NCI-H2107 (cell line): ENCODE results near the gene MIB1.

Source experiments
- DNase-seq: peaks from one replicate; lab custom pipeline; 2025; lab: John Stamatoyannopoulos, UW

The MIB1 gene

DNA sequence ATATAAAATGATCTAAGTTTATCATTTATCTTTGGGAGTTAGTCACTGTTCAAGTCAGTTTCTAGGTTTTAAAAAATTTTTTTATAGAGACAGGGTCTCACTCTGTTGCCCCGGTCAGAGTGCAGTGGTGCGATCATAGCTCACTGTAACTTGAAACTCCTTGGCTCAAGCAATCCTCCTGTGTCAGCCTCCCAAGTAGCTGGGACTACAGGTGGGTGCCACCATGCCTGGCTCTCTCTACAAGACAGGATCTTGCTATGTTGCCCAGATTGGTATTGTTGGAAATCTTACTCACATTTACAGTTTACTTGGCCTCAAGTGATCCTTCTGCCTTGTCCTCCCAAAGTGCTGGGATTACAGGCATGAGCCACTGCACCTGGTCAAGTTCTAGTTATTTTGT is 74.5 kb downstream of the MIB1 start:
- no peak for DNase-seq

DNA sequence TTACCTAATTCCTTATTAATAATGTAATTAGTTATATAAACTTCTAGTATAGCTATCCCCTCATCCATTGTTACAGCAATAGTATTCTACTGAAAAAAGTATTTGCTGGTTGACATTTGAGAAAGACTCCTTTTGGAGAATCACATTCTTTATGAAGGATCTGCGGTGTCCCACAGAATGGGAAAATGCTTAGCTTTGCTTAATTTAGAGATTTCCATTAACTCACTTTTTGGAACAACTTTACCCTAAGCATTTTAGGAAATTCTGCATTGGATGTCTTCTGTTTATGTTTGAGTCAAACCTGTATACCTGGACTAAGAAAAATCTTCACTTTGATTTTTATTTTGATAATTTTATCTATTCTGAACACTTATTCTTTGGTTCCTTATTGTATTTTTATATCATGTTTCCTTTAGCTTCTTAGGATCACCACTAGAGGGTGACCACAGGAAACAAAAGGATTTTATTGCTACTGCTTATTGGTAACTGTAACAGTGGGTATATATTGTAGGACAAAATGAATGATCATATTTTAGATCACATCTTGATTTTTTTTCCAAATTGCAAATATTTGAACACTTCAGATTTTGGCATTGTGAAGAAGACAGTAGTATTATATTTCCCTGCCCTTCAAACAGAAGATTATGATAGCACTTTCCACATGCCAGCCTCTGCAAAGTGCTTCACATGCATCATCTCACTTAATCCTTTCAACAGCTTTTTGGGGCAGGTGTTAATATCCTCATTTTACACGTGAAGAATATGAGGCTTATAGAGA is 79.6 kb downstream of the MIB1 start:
- DNase-seq = no peak

DNA sequence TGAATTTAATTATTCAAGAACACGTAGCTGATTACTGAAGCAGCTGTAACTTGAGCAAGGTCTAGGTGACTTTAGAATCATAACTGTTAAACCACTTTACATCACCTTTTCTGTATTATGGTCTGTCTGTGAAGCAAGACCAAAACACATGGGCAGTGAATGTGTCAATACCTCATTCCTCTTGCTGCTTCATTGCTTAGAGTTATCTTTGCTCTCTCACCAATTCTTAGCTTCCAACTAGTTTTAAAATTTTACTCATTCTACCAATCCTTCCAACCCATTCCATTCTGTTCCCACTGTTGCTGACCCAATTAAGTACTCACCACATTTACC is 80.2 kb downstream of the MIB1 start:
- DNase-seq = no peak

DNA sequence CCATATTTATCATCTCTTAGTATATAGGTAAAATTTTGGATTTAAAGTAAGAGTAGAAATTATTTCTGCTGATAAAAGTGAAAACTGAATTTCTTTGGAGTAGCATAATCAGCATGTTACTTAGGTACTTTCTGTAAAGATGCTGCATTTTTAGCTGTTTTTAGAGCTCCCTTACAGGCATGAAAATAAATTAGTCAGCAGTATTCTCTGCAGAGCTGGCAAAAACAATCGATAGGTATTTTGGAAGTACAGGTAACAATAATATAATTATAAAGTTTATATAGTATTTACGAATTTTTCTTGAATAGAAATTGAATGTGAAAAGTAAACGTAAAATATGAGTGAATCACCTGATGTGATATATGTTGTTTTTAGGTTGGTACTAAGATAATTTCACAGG is 83.3 kb downstream of the MIB1 start:
- DNase-seq = no peak

DNA sequence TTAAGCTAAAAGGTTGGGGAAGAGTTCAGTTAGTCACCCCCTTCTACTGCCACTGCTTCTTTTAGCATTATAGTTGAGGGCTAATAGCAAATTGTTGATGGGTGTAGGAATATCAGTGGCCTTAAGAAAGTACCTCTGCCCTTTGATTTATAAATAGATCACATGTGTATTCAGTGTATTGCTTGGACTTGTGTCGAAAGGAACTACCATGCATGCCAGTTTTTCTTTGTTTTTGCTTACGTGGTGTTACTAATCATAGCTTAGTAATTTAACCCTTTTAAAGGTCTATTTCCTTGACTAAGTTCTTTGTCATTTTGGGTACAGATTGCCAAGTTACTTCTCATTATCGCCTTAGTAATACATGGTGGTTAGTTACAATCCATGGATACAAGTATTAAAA is 85.6 kb downstream of the MIB1 start:
- DNase-seq = no peak

DNA sequence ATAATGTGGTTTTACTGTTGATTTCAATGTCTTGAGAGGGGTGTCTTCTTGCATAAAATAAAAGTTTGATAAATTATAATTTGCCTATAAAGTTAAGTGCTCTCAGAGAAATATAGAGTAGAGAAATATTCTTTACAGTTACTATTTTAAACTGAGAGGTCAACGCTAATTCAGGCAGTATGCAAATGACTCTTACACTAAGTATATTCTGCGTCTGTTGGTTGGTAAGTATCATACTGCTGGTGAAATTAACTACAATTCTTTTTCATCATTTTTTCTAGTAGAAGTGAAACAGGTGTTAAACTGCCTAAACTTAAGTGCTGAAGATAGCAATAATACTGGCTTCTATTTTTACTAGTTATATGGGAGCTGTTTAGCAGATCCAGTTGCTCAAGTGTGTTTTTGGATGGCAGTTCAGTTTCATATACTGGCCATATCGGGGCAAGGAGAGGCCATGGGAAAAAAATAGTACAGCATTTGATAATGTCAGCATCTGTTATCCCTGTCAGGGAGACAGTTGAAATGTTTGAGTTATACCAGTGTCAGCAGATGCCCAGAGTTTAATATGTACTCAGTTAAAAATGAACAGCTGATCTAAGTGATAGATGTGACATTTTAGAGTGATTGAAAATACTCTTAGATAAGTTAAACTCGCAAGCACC is 86.2 kb downstream of the MIB1 start:
- DNase-seq = no peak

DNA sequence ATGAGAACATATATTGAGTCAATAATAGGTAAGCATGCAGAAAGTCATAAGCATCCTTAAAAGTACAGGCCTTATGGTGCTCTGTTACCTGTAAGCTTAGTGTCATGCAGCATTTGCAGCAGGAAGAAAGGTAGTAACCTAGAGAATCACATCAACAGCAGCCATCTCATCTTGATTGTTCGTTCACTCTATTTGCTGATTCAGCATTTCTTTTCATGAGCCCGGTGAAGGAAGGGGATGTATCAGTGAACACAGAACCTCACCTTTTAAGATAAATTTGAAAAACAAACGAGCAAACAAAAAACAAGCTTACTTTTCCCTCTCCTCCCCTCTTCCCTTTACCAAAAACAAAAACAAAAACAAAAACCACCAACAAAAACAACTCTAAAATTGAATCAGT is 89.9 kb downstream of the MIB1 start:
- no peak for DNase-seq

DNA sequence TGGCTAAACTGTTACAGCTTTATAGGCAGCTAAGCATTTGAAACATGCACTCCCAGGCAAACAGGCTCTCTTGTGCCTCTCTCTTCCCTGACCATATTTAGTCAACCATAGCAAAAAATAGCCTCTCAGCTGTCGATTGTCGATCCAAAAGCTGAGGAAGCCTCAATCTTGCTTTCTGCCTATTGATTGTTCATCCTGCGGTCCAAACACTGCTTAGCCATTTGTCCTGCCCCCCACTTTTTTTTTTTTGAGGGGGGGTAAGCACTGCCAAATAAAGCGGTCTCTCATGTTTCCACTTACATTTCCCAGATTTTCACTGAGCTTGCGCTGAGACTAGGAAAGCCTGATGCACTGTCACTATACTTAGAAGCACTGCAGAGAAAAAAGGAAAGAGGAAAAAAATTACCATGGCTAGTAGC is 90.8 kb downstream of the MIB1 start:
- DNase-seq = no peak

DNA sequence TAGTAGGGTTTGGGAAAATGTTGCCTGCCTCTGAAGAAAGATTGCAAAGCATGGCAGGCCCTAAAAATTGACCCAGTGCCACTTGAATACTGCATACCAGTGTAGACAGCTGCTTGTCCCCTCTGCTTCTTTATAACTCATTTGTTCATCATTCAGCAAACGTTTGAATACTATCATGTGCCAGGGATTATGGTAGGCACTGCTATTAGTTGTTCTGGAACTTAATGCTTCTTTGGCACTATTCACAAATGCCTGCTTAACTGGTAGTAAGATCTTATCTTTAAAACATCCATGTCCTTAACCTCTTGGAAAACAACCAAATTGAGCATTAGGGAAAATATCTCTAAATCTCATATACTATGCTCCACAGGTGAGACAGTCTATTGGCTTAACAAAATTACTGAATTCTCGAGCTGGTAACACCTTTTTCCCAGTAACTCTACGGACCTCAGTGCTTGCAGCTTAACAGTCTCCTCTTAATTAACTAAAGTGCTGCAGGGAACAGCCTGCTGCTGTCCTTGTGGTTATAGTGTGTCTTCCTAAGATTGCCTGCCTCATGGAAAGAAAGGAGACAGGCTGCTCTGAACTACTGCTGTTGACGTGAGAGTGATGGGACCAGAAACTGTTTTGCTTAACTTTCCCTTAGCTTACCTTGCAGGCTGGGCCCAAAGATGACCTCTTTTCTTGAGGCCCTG is 93.2 kb downstream of the MIB1 start:
- no peak for DNase-seq

DNA sequence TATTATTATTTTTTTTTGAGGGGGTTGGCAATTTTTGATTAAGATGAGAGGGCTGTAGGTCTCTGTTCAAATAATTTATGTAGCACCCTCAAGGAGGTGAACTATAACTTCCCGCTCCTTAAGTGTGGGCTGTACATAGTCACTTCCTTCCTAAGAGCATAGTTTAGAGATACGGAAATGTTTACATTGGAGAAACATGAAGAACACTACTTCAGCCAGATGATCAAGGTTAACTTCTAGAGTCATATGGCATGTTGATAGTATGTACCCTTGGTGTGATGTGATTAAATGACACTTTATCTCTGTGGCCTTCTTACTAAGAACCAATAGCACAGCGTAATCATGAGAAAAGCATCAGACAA is 93.7 kb downstream of the MIB1 start:
- DNase-seq = no peak

DNA sequence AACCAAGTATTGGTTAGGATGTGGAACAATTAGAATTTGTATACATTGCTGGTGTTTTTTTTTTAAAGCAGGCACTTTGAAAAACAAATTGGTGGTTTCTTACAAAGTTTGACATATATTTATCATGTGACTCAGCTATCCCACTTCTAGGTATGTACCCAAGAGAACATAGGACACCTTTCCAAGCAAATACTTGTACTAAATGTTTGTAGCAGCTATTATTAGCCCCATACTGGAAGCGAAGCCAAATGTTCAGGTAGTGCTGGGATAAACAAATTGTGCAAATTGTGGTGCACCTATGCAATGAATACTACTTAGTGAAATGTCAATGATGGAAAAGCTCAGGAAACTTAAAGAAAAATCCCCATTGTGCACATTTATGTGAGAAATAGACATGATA is 101.0 kb downstream of the MIB1 start:
- DNase-seq = no peak

DNA sequence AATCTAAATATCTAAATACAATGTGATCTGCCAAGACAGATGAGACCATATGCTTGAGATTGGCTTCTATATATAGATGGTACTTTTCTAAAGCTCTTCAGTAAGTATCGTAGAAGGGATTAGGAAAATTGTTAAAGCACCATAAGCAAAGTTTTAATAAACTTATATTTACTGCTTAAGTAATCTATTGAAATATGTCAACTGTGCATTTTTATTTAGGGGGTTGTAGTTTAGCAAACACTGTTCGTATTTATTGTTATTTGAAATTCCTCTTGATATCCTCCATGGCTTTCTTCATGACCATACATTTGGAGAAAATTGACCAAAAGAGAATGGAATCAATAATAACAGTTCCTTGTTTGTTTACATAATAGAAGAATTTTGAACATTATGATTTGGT is 102.7 kb downstream of the MIB1 start:
- no peak for DNase-seq

DNA sequence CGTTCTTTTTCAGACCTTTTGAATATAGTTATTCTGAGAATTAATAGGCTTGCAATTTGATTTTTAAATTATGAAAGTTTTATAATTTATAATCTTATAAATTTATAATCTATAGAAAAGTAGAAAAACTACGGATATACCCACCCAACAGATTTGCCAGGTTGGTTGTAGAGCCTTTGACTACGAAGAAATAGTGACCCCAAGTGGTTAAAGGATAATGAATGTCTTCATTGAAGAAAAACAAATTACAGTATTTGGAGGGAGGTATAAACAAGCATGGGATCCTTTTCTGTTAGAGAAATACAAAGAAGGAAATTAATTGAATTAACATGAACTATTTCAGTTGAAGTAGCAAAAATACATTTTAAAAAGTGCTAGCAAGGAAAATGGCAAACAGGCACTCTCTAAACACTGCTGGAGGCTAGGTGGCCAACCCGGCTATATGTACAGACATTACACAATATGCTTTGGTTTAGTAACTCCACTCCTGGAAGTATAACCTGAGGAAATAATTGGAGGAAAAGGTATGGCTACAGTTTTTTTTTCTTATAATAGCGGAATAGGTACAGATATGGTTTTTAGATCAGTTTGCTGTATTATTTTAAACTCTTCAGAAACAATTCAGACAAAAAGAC is 110.9 kb downstream of the MIB1 start:
- no peak for DNase-seq

DNA sequence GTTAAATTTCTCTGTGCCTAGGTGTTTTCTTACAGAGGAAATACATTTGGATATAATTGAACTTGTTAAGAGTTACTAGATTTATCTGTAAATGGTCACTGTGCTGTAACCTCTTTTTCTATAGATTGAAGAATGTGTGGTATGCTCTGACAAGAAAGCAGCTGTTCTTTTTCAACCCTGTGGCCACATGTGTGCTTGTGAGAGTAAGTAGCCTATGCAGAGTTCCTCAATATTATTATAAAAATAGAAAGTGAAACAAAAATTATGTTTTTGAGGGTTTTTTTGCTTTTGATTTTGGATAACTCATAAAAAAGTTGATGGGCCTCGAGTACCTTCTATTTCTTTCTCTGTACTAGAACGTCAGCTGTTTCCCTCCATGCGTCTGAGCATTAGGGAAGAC is 112.4 kb downstream of the MIB1 start:
- no peak for DNase-seq

DNA sequence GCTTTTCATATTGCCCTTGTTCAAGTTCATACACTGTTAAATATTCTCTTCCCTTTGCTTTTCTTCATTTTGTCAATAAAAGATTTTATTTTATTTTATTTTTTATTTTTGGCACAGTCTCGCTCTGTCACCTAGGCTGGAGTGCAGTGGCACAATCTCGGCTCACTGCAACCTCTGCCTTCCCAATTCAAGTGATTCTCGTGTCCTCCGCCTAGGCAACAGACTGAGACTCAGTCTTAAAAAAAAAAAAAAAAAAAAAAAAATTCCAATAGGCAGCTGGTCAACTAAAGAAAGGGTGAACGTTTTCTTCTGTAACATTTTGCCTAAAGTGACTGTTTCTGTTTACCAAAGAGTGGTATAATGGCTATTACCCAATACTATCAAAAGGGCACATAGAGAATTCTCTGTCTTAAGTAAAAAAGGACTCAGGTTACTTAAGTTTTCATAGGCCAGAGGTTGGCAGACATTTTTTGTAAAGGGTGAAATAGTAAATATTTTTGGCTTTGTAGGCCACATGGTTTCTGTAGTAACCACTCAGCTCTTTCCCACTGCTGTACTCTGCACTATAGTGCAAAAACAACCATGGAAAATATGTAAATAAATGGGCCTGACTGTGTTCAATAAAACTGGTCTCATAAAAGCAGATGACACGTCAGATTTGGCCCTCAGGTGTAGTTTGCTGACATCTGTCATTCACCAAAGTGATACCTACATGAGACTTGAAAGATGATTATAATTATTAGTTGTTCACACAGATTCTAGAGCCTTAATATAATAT is 113.4 kb downstream of the MIB1 start:
- no peak for DNase-seq

DNA sequence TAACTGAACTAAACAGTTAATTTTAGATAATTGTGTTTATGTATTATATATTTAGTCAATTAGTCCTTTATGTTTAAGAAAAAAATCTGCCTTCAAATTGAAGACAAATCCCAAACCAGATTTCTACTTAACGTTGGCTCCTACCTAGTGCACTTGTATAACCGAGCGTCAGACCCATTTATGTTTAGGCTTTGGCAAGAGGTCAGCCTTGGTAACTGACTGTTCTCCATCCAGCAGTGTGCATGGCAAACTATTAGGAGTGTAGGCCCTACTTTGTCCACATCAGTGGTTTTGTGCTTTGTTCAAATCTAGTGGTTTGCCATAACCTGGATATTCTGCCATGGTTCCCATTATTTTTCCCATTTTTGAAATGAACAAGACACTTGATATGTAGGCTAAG is 114.8 kb downstream of the MIB1 start:
- DNase-seq = no peak

DNA sequence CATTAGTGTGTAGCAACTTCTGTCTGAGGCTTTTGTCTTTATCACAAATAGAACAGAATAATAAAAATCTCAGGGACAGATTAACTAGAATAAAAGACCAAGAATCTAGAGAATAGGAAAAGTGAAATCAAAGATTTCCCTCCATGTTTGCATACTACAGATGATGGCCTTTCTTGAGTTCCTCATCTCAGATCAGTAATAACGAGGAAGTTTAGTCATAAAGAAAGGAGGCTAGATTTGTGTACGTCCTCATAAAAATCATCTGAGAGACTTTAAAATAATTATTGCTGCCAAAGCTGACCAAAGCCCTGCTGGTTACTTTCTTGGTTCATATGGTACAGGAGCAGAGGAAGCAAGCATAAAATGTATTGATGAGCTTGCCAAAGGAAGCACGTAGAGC is 117.3 kb downstream of the MIB1 start:
- no peak for DNase-seq

DNA sequence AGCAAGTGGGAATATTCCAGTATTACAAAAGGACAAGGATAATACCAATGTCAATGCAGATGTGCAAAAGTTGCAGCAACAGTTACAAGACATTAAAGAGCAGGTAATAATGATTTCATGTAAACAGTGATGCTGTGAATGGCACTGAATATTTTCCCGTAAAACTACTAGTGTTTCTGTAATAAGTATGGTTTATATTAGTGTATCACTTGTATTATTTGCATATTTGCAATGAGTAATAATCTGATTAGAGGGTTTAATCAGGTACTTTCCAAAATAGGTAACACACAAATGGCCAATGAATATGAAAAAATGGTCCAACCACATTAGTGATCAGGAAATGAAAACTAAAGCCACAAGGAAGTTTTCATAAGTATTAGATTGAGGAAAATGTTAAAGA is 118.0 kb downstream of the MIB1 start:
- DNase-seq = no peak

DNA sequence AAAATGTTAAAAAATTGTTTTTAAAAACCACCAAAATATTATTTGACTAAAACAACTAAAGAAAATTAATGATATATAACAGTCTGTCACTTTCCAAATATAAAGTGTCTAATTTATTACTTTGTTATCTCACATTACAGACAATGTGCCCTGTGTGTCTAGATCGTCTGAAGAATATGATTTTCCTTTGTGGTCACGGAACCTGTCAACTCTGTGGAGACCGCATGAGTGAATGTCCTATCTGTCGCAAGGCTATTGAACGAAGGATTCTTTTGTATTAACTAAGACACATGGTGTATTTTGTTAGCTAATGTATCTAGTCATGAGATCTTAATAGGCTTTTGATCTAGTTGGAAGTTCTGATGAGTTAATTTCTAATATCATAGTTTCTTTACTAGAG is 123.8 kb downstream of the MIB1 start:
- no peak for DNase-seq

DNA sequence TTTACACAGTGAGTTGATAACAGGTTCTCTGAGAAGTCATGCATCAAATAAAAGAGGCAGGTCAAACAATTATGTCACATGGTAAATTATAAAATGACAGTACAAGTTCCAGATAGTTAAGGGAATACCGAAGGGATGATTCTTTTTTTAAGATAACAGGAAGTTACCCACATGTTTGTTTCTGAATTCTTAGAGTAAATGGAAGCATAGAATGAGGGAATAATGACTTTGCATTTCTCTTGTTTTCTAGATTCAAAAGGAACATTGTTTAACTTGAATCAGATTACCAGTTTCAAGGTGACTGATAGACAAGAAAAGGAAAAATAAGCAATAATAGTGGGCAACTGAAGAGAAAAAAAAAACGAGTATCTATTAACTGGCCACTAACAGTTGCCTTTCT is 124.5 kb downstream of the MIB1 start:
- no peak for DNase-seq

DNA sequence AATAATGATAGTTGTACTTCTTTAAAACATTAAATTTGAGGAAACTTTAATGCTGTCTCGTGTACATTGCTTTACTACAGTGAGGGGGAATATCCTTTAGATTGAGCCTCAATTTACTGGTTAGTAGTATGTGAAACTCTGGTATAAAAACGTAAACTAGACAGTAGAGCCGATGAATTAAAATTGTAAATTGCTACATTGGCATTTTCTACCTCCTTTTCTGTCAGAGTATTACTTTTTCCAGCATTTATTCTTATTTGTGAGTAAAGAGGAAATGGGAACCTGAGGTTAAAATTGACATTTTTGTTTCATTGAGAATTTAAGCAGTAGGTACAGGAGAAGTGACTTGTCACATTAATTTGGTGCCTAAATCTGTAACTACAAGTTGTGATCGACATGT is 128.2 kb downstream of the MIB1 start:
- no peak for DNase-seq

DNA sequence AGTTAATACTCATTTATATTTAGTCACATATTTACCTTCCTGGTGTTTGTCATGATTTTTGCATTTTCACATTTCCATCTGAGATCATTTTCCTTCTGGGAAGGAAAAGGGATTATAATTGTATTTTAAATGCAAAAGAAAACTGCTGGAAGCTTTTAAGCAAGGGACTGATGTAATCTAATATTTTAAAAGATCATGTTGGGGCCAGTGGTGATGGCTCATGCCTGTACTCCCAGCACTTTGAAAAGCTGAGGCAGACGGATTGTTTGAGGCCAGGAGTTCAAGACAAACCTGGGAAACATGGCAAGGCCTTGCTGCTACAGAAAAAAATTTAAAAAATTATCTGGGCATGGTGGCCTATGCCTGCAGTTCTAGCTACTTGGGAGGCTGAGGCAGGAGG is 149.0 kb downstream of the MIB1 start:
- DNase-seq = no peak
